ENCODE results near the gene LGALS3BP. TPM values are rescaled to one million over a fixed set of nuclear protein-coding genes. Genes with fewer than 3 reads are reported as not detected.

LGALS3BP gene
- total and polyA plus RNA-seq, 2 of the 13 experiments (the other 11 are each of a cell fraction or from before 2014, with no cell fraction given), result 137 to 332 TPM

DNA sequence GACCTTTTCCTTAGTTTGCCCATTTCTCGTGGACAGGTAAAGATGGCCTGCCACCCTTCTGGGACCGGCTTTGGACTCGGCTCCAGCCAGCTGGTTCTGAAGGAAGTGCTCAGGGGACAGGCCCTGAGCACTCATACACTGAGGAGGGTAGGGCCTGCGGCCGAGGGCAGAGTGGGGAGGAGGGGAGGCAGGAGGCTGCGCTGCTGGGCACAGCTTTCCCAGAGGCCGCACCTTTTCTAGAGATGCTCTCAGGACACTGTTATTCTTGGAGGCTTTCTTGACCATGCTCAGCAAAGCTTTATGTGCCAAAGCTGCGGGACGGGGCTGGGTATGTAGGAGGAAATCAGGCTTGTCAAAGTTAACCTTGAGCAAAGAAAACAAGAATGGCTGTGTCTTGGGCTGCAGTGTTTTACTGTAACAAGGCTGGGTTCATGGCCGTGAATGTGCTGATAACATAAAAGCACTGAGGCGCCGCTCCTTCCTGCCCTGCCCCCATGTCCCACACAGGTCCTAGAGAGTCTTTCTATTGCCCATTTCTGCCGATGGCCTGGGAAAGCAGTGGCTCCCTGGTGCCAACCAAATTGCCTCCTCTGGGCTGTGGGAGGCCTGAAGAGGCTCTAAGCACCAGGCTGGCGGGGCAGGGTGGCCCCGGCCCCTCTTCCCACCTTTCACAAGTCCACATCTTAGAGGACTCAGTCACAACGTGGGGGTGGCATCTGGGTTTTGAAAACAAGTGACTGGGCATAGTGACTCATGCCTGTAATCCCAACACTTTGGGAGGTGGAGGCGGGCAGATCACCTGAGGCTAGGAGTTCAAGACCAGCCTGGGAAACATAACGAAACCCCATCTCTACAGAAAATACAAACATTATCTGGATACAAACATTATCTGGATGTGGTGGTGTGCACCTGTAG, 32.2 kb downstream of the LGALS3BP start (continued):
- TF ChIP-seq, protein P1, sequence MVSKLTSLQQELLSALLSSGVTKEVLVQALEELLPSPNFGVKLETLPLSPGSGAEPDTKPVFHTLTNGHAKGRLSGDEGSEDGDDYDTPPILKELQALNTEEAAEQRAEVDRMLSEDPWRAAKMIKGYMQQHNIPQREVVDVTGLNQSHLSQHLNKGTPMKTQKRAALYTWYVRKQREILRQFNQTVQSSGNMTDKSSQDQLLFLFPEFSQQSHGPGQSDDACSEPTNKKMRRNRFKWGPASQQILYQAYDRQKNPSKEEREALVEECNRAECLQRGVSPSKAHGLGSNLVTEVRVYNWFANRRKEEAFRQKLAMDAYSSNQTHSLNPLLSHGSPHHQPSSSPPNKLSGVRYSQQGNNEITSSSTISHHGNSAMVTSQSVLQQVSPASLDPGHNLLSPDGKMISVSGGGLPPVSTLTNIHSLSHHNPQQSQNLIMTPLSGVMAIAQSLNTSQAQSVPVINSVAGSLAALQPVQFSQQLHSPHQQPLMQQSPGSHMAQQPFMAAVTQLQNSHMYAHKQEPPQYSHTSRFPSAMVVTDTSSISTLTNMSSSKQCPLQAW (CRISPR knock-in tag; IDR thresholded peaks at IDR 0.05), result peak; percentile 6; the same call in 1 of the 2 replicates
- TF ChIP-seq POLR2AphosphoS5 (IDR thresholded peaks at IDR 0.05; ENCODE audit: low read depth, low read length) (no peak), ZNF75D (CRISPR knock-in tag; IDR thresholded peaks at IDR 0.05; ENCODE audit: borderline replicate concordance) (no peak), ZNF326 (CRISPR knock-in tag; IDR thresholded peaks at IDR 0.05; ENCODE audit: borderline replicate concordance) (no peak), ZKSCAN8 (CRISPR knock-in tag; IDR thresholded peaks at IDR 0.05; ENCODE audit: borderline replicate concordance) (peak; percentile 56; the same call in 1 of the 2 replicates), GABPB1 (CRISPR knock-in tag; IDR thresholded peaks at IDR 0.05) (0 out of 2 replicates have a peak, but pooled peaks have one; percentile 20), CREM (IDR thresholded peaks at IDR 0.05) (no peak), CREM (CRISPR knock-in tag; IDR thresholded peaks at IDR 0.05) (no peak), FOXC1 (CRISPR knock-in tag; IDR thresholded peaks at IDR 0.05; ENCODE audit: borderline replicate concordance) (no peak), RFXAP (CRISPR knock-in tag; IDR thresholded peaks at IDR 0.05; ENCODE audit: borderline replicate concordance) (0 out of 2 replicates have a peak, but pooled peaks have one; percentile 32), NKX3-1 (CRISPR knock-in tag; IDR thresholded peaks at IDR 0.05) (no peak), ZNF605 (CRISPR knock-in tag; IDR thresholded peaks at IDR 0.05) (no peak), ZNF235 (CRISPR knock-in tag; IDR thresholded peaks at IDR 0.05; ENCODE audit: borderline replicate concordance) (no peak), NAIF1 (CRISPR knock-in tag; IDR thresholded peaks at IDR 0.05; ENCODE audit: borderline replicate concordance) (no peak), RAD51 (IDR thresholded peaks at IDR 0.05; ENCODE audit: borderline replicate concordance) (no peak), ZFX (CRISPR knock-in tag; IDR thresholded peaks at IDR 0.05; ENCODE audit: low read depth) (0 out of 2 replicates have a peak, but pooled peaks have one; percentile 23), ZNF850 (CRISPR knock-in tag; conservative IDR thresholded peaks at IDR 0.05) (no peak), ZIK1 (CRISPR knock-in tag; IDR thresholded peaks at IDR 0.05; ENCODE audit: borderline replicate concordance, low read depth) (no peak), EEA1 (CRISPR knock-in tag; IDR thresholded peaks at IDR 0.05; ENCODE audit: borderline replicate concordance) (no peak)
- TF ChIP-seq, protein P2, sequence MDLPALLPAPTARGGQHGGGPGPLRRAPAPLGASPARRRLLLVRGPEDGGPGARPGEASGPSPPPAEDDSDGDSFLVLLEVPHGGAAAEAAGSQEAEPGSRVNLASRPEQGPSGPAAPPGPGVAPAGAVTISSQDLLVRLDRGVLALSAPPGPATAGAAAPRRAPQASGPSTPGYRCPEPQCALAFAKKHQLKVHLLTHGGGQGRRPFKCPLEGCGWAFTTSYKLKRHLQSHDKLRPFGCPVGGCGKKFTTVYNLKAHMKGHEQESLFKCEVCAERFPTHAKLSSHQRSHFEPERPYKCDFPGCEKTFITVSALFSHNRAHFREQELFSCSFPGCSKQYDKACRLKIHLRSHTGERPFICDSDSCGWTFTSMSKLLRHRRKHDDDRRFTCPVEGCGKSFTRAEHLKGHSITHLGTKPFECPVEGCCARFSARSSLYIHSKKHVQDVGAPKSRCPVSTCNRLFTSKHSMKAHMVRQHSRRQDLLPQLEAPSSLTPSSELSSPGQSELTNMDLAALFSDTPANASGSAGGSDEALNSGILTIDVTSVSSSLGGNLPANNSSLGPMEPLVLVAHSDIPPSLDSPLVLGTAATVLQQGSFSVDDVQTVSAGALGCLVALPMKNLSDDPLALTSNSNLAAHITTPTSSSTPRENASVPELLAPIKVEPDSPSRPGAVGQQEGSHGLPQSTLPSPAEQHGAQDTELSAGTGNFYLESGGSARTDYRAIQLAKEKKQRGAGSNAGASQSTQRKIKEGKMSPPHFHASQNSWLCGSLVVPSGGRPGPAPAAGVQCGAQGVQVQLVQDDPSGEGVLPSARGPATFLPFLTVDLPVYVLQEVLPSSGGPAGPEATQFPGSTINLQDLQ (CRISPR knock-in tag; IDR thresholded peaks at IDR 0.05), result 0 out of 2 replicates have a peak, but pooled peaks have one; percentile 23
- TF ChIP-seq, protein P3, sequence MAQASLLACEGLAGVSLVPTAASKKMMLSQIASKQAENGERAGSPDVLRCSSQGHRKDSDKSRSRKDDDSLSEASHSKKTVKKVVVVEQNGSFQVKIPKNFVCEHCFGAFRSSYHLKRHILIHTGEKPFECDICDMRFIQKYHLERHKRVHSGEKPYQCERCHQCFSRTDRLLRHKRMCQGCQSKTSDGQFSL (CRISPR knock-in tag; IDR thresholded peaks at IDR 0.05), result no peak
- TF ChIP-seq, protein P4, sequence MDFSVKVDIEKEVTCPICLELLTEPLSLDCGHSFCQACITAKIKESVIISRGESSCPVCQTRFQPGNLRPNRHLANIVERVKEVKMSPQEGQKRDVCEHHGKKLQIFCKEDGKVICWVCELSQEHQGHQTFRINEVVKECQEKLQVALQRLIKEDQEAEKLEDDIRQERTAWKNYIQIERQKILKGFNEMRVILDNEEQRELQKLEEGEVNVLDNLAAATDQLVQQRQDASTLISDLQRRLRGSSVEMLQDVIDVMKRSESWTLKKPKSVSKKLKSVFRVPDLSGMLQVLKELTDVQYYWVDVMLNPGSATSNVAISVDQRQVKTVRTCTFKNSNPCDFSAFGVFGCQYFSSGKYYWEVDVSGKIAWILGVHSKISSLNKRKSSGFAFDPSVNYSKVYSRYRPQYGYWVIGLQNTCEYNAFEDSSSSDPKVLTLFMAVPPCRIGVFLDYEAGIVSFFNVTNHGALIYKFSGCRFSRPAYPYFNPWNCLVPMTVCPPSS (IDR thresholded peaks at IDR 0.05), result no peak

Data from HepG2 (cell line).